Right lobe of liver (tissue), 6 donors: ENCODE data around the gene POLR2J. TPM values are rescaled to one million over a fixed set of nuclear protein-coding genes. Genes with fewer than 3 reads are reported as not detected.
"Not testable (repeated sequence)": the region's sequence is repeated elsewhere in the genome, so short reads cannot be mapped to it uniquely, and the experiment has no call there.

Experiments used
- ATAC-seq, 4 donors: fragments of 200-7000 bp; cut with Tn5 transposase; one replicate each; pipeline ENCODE4 v1.9.1; 2020; ENCODE audit warnings: mild to moderate bottlenecking in 4 of 4, moderate library complexity in 4 of 4
- DNase-seq, 3 donors: peaks; one replicate each; pipeline ENCODE4 v3.0.0-alpha.2; 2020
- H3K27ac ChIP-seq, 3 donors: fragments of 200-600 bp; one replicate each; pipeline ENCODE4 v1.8.0; 2022
- H3K27me3 ChIP-seq, 2 donors: fragments of 200-600 bp; one replicate each; pipeline ENCODE4 v1.8.0; 2022
- H3K36me3 ChIP-seq, 4 donors: fragments of 200-600 bp; sonication (generic) in 1 of 4; one replicate each; pipeline versions ENCODE4 v1.5.1 to v1.8.0; 2017 to 2022; ENCODE audit warnings: control low read depth in 1 of 4
- H3K4me1 ChIP-seq, 4 donors: fragments of 200-600 bp; sonication (generic) in 1 of 4; one replicate each; pipeline versions ENCODE4 v1.5.1 to v1.8.0; 2017 to 2022; ENCODE audit warnings: control low read depth in 1 of 4
- H3K4me3 ChIP-seq, 3 donors: fragments of 200-600 bp; one replicate each; pipeline ENCODE4 v1.8.0; 2022
- H3K9me3 ChIP-seq, 4 donors: fragments of 200-600 bp; sonication (generic) in 1 of 4; one replicate each; pipeline versions ENCODE4 v1.5.1 to v1.8.0; 2017 to 2022; ENCODE audit warnings: control low read depth in 1 of 4
- CTCF ChIP-seq, 4 donors: fragments of 200-600 bp in 3 of 4; fragments of 450-650 bp in 1 of 4; IDR thresholded peaks; one replicate each; pipeline versions ENCODE4 v1.5.1 to v1.8.0; 2016 to 2022; ENCODE audit warnings: antibody characterized with exemption in 4 of 4, mild to moderate bottlenecking in 2 of 4
- POLR2A ChIP-seq: fragments of 450-650 bp; IDR thresholded peaks from one replicate; pipeline ENCODE4 v1.6.1; 2017; ENCODE audit warnings: antibody characterized with exemption, mild to moderate bottlenecking
- WGBS: methylation state at CpG from one replicate; pipeline ENCODE4 v1.1.6; 2018; ENCODE audit warnings: low coverage, low lambda C conversion rate; ENCODE audit not compliant: insufficient coverage; ENCODE audit errors: missing lambda C conversion rate; 5-methylcytosine and 5-hydroxymethylcytosine counted together
- intact Hi-C, 2 donors: fragments of 100-400 bp; cut with DNase I; formaldehyde crosslinking; loops; one replicate each; pipeline versions ENCODE4 v1.11.2 to v1.14.1; 2022
- total RNA-seq, 6 experiments: library from RNA; depleted of rRNA in 2 of 6; stranded (reverse); fragments of >200 nt in 2 of 6; fragmentation: NEBNext Ultra II Directional in 3 of 6; extraction: Animal tissue kit (Norgen Biotek cat#: 25700) in 3 of 6; gene quantifications; one replicate each; pipeline versions ENCODE4 v1.1.0 to v1.2.4, GENCODE V29; 2016 to 2023
- donor health status: DM: no; HTN: yes; CAD: no.
- donor health status: DM: no; HTN: no; CAD: no.
- donor health status: DM: no; HTN: no; CAD: no.
- donor health status: DM: no; HTN: yes; CAD: no.
- donor health status: DM: no; HTN: yes; CAD: no.

The POLR2J gene
- total RNA-seq, 6 experiments from 2014 or later, result 18.8 to 27.1 (median 20.3) TPM

- ATAC-seq, result no peak
Observed at GRCh38 chr7:102457352-102457924, 21.3 kb downstream of the POLR2J start.

GRCh38 chr7:102456327-102456726 lies 22.4 kb downstream of the POLR2J start:
- Histone ChIP-seq H3K9me3 (no peaks in the 10 kb centered on the region), H3K36me3 (peaks cover 0 to 18% (median 9%) of the 10 kb centered on the region in 4 donors), H3K4me3 (no peak overlapping the region), H3K27me3 (no peaks in the 10 kb centered on the region), H3K4me1 (no peaks in the 10 kb centered on the region), H3K27ac (no peak overlapping the region)
- TF ChIP-seq POLR2A, result no peak
- no peak for TF ChIP-seq CTCF (IDR thresholded peaks at IDR 0.05)
- intact Hi-C loops, result no loop called here
- no peak for DNase-seq
- WGBS, result 93% methylated on average over 5 of the region's 10 CpGs
- ATAC-seq, result no peak

More at GRCh38 chr7:102457352-102457924, 21.3 kb downstream of the POLR2J start:
- Histone ChIP-seq H3K4me1 (no peaks in the 10 kb centered on the region), H3K9me3 (no peaks in the 10 kb centered on the region), H3K27ac (no peak overlapping the region), H3K4me3 (no peak overlapping the region), H3K36me3 (peaks cover 0 to 18% (median 9%) of the 10 kb centered on the region in 4 donors), H3K27me3 (no peaks in the 10 kb centered on the region)
- intact Hi-C loops, result no loop called here
- DNase-seq, result no peak
- WGBS, result 89% methylated on average over 8 of the region's 40 CpGs
- no peak for TF ChIP-seq CTCF (IDR thresholded peaks at IDR 0.05)
- TF ChIP-seq POLR2A, result no peak

- DNase-seq (no peak), ATAC-seq (no peak)
Observed at GRCh38 chr7:102455596-102455995, 23.1 kb downstream of the POLR2J start.

GRCh38 chr7:102454932-102455331 lies 23.8 kb downstream of the POLR2J start:
- intact Hi-C loops, H3K27me3 ChIP-seq, ATAC-seq, H3K4me1 ChIP-seq, DNase-seq, H3K4me3 ChIP-seq, H3K9me3 ChIP-seq, H3K27ac ChIP-seq: not testable (repeated sequence)
- H3K36me3 ChIP-seq, result peaks cover 0 to 18% (median 9%) of the 10 kb centered on the region in 4 donors
- WGBS, result 92% methylated on average over 7 of the region's 10 CpGs

More at GRCh38 chr7:102455596-102455995, 23.1 kb downstream of the POLR2J start:
- intact Hi-C loops, result no loop called here
- H3K36me3 ChIP-seq, result peaks cover 0 to 18% (median 9%) of the 10 kb centered on the region in 4 donors
- H3K9me3 ChIP-seq, result no peaks in the 10 kb centered on the region
- H3K4me3 ChIP-seq, result no peak overlapping the region
- no peaks in the 10 kb centered on the region for H3K4me1 ChIP-seq
- TF ChIP-seq CTCF (IDR thresholded peaks at IDR 0.05) (no peak), POLR2A (no peak)
- no peak overlapping the region for H3K27ac ChIP-seq
- no peaks in the 10 kb centered on the region for H3K27me3 ChIP-seq
- no CpG with 5 or more reads among the region's 11 CpGs for WGBS

GRCh38 chr7:102454468-102454867 lies 24.3 kb downstream of the POLR2J start:
- 87% methylated on average over 8 of the region's 12 CpGs for WGBS
- no peak overlapping the region for H3K27ac ChIP-seq

More at GRCh38 chr7:102454468-102454867, 24.3 kb downstream of the POLR2J start:
- intact Hi-C loops, result no loop called here
- no peaks in the 10 kb centered on the region for H3K9me3 ChIP-seq
- H3K4me1 ChIP-seq, result no peaks in the 10 kb centered on the region
- DNase-seq, result no peak
- H3K36me3 ChIP-seq, result peaks cover 0 to 18% (median 9%) of the 10 kb centered on the region in 4 donors
- H3K4me3 ChIP-seq, result no peak overlapping the region
- H3K27me3 ChIP-seq, result no peaks in the 10 kb centered on the region
- no peak for ATAC-seq
- TF ChIP-seq POLR2A (no peak), CTCF (IDR thresholded peaks at IDR 0.05) (no peak)
